ENCODE results near the gene CLDN7. TPM values are rescaled to one million over a fixed set of nuclear protein-coding genes. Genes with fewer than 3 reads are reported as not detected.

CLDN7 gene
- total and polyA plus RNA-seq, 2 experiments from 2014 or later = 197 to 341 TPM

- H3K4me2 ChIP-seq = no peak overlapping the region
- H3K4me1 ChIP-seq (ENCODE audit: insufficient read depth) = peaks cover 31% of the 10 kb centered on the region
- WGBS (ENCODE audit: low lambda C conversion rate, missing lambda C conversion rate) = 92% methylated on average over 15 of the region's 15 CpGs
- H3K9me2 ChIP-seq (replicated peaks; ENCODE audit: insufficient read depth) = no peaks in the 10 kb centered on the region
- DNase-seq (ENCODE audit: low spot score) = no peak
- H3K27me3 ChIP-seq = no peaks in the 10 kb centered on the region
- TF ChIP-seq EZH2phosphoT487 (IDR thresholded peaks at IDR 0.05; ENCODE audit: low read depth, severe bottlenecking, unreplicated experiment) (no peak), CTCF (IDR thresholded peaks at IDR 0.05; ENCODE audit: poor library complexity) (no peak), EZH2 (IDR thresholded peaks at IDR 0.05; ENCODE audit: borderline replicate concordance) (no peak)
- no peaks in the 10 kb centered on the region for H4K20me1 ChIP-seq (ENCODE audit: insufficient read depth, poor library complexity, severe bottlenecking)
- no peak overlapping the region for H3K27ac ChIP-seq
- peaks cover 34% of the 10 kb centered on the region for H3K79me2 ChIP-seq
- H3K4me3 ChIP-seq = no peak overlapping the region
- no peaks in the 10 kb centered on the region for H3K9me3 ChIP-seq (ENCODE audit: low read depth)
- no peak overlapping the region for H2AFZ ChIP-seq
- H3K36me3 ChIP-seq (replicated peaks; ENCODE audit: insufficient read depth, low read depth) = no peaks in the 10 kb centered on the region
Observed at GRCh38 chr17:7222093-7222971, 39.9 kb downstream of the CLDN7 start.

- peak overlapping the region; percentile 80 for H3K4me2 ChIP-seq
- no peak for TF ChIP-seq EZH2phosphoT487 (IDR thresholded peaks at IDR 0.05; ENCODE audit: low read depth, severe bottlenecking, unreplicated experiment)
- TF ChIP-seq CTCF (IDR thresholded peaks at IDR 0.05; ENCODE audit: poor library complexity) = no peak
- TF ChIP-seq EZH2 (IDR thresholded peaks at IDR 0.05; ENCODE audit: borderline replicate concordance) = no peak
- H3K36me3 ChIP-seq (replicated peaks; ENCODE audit: insufficient read depth, low read depth) = no peaks in the 10 kb centered on the region
- DNase-seq (ENCODE audit: low spot score) = no peak
- peak overlapping the region; percentile 99 for H3K27ac ChIP-seq
- no peaks in the 10 kb centered on the region for H4K20me1 ChIP-seq (ENCODE audit: insufficient read depth, poor library complexity, severe bottlenecking)
- H3K9me2 ChIP-seq (replicated peaks; ENCODE audit: insufficient read depth) = no peaks in the 10 kb centered on the region
- peaks cover 38% of the 10 kb centered on the region for H3K79me2 ChIP-seq
- no peaks in the 10 kb centered on the region for H3K9me3 ChIP-seq (ENCODE audit: low read depth)
- 90% methylated on average over 10 of the region's 10 CpGs for WGBS (ENCODE audit: low lambda C conversion rate, missing lambda C conversion rate)
- H3K27me3 ChIP-seq = no peaks in the 10 kb centered on the region
- no peak overlapping the region for H3K4me3 ChIP-seq
- H3K4me1 ChIP-seq (ENCODE audit: insufficient read depth) = peaks cover 31% of the 10 kb centered on the region
- no peak overlapping the region for H2AFZ ChIP-seq
Observed at GRCh38 chr17:7221278-7222092, 40.8 kb downstream of the CLDN7 start.

- Histone ChIP-seq H3K4me3 (peak overlapping the region; percentile 47), H2AFZ (no peak overlapping the region), H3K4me1 (ENCODE audit: insufficient read depth) (peaks cover 32% of the 10 kb centered on the region), H3K27me3 (no peaks in the 10 kb centered on the region), H4K20me1 (ENCODE audit: insufficient read depth, poor library complexity, severe bottlenecking) (no peaks in the 10 kb centered on the region), H3K9me2 (replicated peaks; ENCODE audit: insufficient read depth) (no peaks in the 10 kb centered on the region), H3K27ac (peak overlapping the region; percentile 99), H3K9me3 (ENCODE audit: low read depth) (no peaks in the 10 kb centered on the region), H3K36me3 (replicated peaks; ENCODE audit: insufficient read depth, low read depth) (no peaks in the 10 kb centered on the region), H3K79me2 (peaks cover 38% of the 10 kb centered on the region), H3K4me2 (peak overlapping the region; percentile 80)
- DNase-seq (ENCODE audit: low spot score) = peak; percentile 77
- no peak for TF ChIP-seq EZH2phosphoT487 (IDR thresholded peaks at IDR 0.05; ENCODE audit: low read depth, severe bottlenecking, unreplicated experiment)
- peak; percentile 45 for TF ChIP-seq CTCF (IDR thresholded peaks at IDR 0.05; ENCODE audit: poor library complexity)
- TF ChIP-seq EZH2 (IDR thresholded peaks at IDR 0.05; ENCODE audit: borderline replicate concordance) = no peak
- WGBS (ENCODE audit: low lambda C conversion rate, missing lambda C conversion rate) = 41% methylated on average over 11 of the region's 11 CpGs
Observed at GRCh38 chr17:7220593-7221277, 41.5 kb downstream of the CLDN7 start.
